DOHH2 (cell line): ENCODE measurements around the gene VPS13A.

Experiments used
- CTCF ChIP-seq: fragments of 200-600 bp; sonication (generic); IDR thresholded peaks from one replicate; pipeline ENCODE4 v1.5.1; 2014; ENCODE audit warnings: antibody characterized with exemption, mild to moderate bottlenecking, low read depth, low read length; ENCODE audit not compliant: poor library complexity, severe bottlenecking
- EZH2phosphoT487 ChIP-seq: fragments of 200-600 bp; sonication (generic); IDR thresholded peaks from 2 replicates; pipeline ENCODE4 v1.6.1; 2017; ENCODE audit warnings: borderline replicate concordance, mild to moderate bottlenecking, antibody characterized with exemption, low read length, moderate library complexity, mixed read lengths

GRCh38 chr9:77460938-77461337, 283.6 kb downstream of the VPS13A start:
- TF ChIP-seq CTCF (no peak), EZH2phosphoT487 (no peak)
